GM18502 (cell line): ENCODE data around the gene PLAAT4.
"Not testable (repeated sequence)": the region's sequence is repeated elsewhere in the genome, so short reads cannot be mapped to it uniquely, and the experiment has no call there.

Experiments
- ATAC-seq: cut with Tn5 transposase; IDR thresholded peaks from one replicate; pipeline ENCODE4 v1.9.1; 2021; ENCODE audit warnings: mild to moderate bottlenecking; ENCODE audit not compliant: unreplicated experiment, poor library complexity

Gene PLAAT4

GRCh38 chr11:63510360-63511047, 26.1 kb upstream of the PLAAT4 start:
- no peak for ATAC-seq

GRCh38 chr11:63511048-63511748, 25.4 kb upstream of the PLAAT4 start:
- ATAC-seq: no peak

GRCh38 chr11:63512816-63513215, 23.8 kb upstream of the PLAAT4 start:
- no peak for ATAC-seq

- no peak for ATAC-seq
Observed at GRCh38 chr11:63516109-63516508, 20.5 kb upstream of the PLAAT4 start.

- no peak for ATAC-seq
Observed at GRCh38 chr11:63517156-63517555, 19.5 kb upstream of the PLAAT4 start.

GRCh38 chr11:63518548-63518947, 18.1 kb upstream of the PLAAT4 start:
- ATAC-seq: no peak

- no peak for ATAC-seq
Observed at GRCh38 chr11:63520606-63521170, 15.9 kb upstream of the PLAAT4 start.

- no peak for ATAC-seq
Observed at GRCh38 chr11:63521896-63522295, 14.7 kb upstream of the PLAAT4 start.

GRCh38 chr11:63523151-63523550, 13.5 kb upstream of the PLAAT4 start:
- no peak for ATAC-seq

GRCh38 chr11:63527667-63528066, 8.9 kb upstream of the PLAAT4 start:
- ATAC-seq: no peak

GRCh38 chr11:63528156-63528555, 8.5 kb upstream of the PLAAT4 start:
- ATAC-seq: not testable (repeated sequence)

GRCh38 chr11:63528729-63529278, 7.8 kb upstream of the PLAAT4 start:
- ATAC-seq: not testable (repeated sequence)

GRCh38 chr11:63529373-63529772, 7.2 kb upstream of the PLAAT4 start:
- ATAC-seq: not testable (repeated sequence)

GRCh38 chr11:63530021-63530420, 6.6 kb upstream of the PLAAT4 start:
- ATAC-seq: no peak

- ATAC-seq: peak; percentile 68
Observed at GRCh38 chr11:63531074-63531792, 5.4 kb upstream of the PLAAT4 start.

- ATAC-seq: no peak
Observed at GRCh38 chr11:63532117-63532516, 4.5 kb upstream of the PLAAT4 start.

GRCh38 chr11:63532799-63533475, 3.7 kb upstream of the PLAAT4 start:
- ATAC-seq: no peak

GRCh38 chr11:63534076-63534475, 2.5 kb upstream of the PLAAT4 start:
- no peak for ATAC-seq

- ATAC-seq: peak; percentile 59
Observed at GRCh38 chr11:63534895-63535461, 1.6 kb upstream of the PLAAT4 start.

- ATAC-seq: no peak
Observed at GRCh38 chr11:63535734-63536133, 874 bp upstream of the PLAAT4 start.
